A673 (cell line): Measurements from ENCODE around the gene TBX21. TPM values are rescaled to one million over a fixed set of nuclear protein-coding genes. Genes with fewer than 3 reads are reported as not detected.

Experiments
- BruUV-seq: library from RNA; stranded (reverse); fragments of 400-500 nt; replicated peaks from 2 replicates; lab custom pipeline; 2021; lab: Mats Ljungman, UMichigan
- CTCF ChIA-PET: fragments of 300-600 bp; sonication (Branson Sonifier 250); formaldehyde crosslinking; loops from one replicate; lab custom pipeline; 2022; ENCODE audit warnings: antibody characterized with exemption; lab: Charles Lee
- POLR2A ChIA-PET: fragments of 300-600 bp; sonication (Branson Sonifier 250); formaldehyde crosslinking; loops from one replicate; lab custom pipeline; 2022; ENCODE audit warnings: antibody characterized with exemption; ENCODE audit not compliant: low non-redundant PET; lab: Charles Lee
- DNase-seq: peaks from one replicate; pipeline ENCODE4 v3.0.0-alpha.2; 2015; ENCODE audit warnings: low spot score
- H3K27ac ChIP-seq: fragments of 200-600 bp; sonication (generic); 2 replicates; pipeline ENCODE4 v1.5.1; 2016; ENCODE audit warnings: mixed run types, low read depth, mild to moderate bottlenecking, mixed read lengths, antibody characterized with exemption, low read length; ENCODE audit not compliant: poor library complexity, severe bottlenecking
- H3K27me3 ChIP-seq: fragments of 200-600 bp; sonication (generic); replicated peaks from 2 replicates; pipeline ENCODE4 v1.6.1; 2017; ENCODE audit warnings: mixed run types, low read depth, mild to moderate bottlenecking, mixed read lengths, antibody characterized with exemption, low read length; ENCODE audit not compliant: insufficient read depth, poor library complexity
- H3K36me3 ChIP-seq: fragments of 200-600 bp; sonication (generic); 2 replicates; pipeline ENCODE4 v1.6.1; 2016; ENCODE audit warnings: mixed run types, mild to moderate bottlenecking, mixed read lengths, antibody characterized with exemption, low read length; ENCODE audit not compliant: insufficient read depth, poor library complexity, severe bottlenecking
- H3K4me1 ChIP-seq: fragments of 200-600 bp; sonication (generic); 2 replicates; pipeline ENCODE4 v1.6.1; 2017; ENCODE audit warnings: mixed run types, mild to moderate bottlenecking, mixed read lengths, antibody characterized with exemption, low read length; ENCODE audit not compliant: insufficient read depth, poor library complexity, severe bottlenecking
- H3K4me3 ChIP-seq: fragments of 200-600 bp; sonication (generic); 2 replicates; pipeline ENCODE4 v1.5.1; 2016; ENCODE audit warnings: low read depth, mixed run types, mild to moderate bottlenecking, mixed read lengths, low read length; ENCODE audit not compliant: poor library complexity, severe bottlenecking
- H3K9me3 ChIP-seq: fragments of 200-600 bp; sonication (generic); 2 replicates; pipeline ENCODE4 v1.6.1; 2016; ENCODE audit warnings: mixed run types, low read depth, mild to moderate bottlenecking, mixed read lengths, antibody characterized with exemption, low read length; ENCODE audit not compliant: poor library complexity, severe bottlenecking
- CTCF ChIP-seq: fragments of 300-800, 200-600 bp; sonication (generic); conservative IDR thresholded peaks from 2 replicates; pipeline ENCODE4 v1.5.1; 2017; ENCODE audit warnings: low read depth, mild to moderate bottlenecking, antibody characterized with exemption, low read length, moderate library complexity, mixed read lengths
- EZH2 ChIP-seq: fragments of 200-600 bp; sonication (generic); IDR thresholded peaks from 2 replicates; pipeline ENCODE4 v1.6.1; 2017; ENCODE audit warnings: borderline replicate concordance, low read depth, mild to moderate bottlenecking, mixed read lengths, antibody characterized with exemption, low read length; ENCODE audit not compliant: poor library complexity, severe bottlenecking
- intact Hi-C: fragments of 100-400 bp; cut with micrococcal nuclease; formaldehyde crosslinking; loops from one replicate; pipeline ENCODE4 v1.10.0; 2022; ENCODE audit not compliant: unreplicated experiment
- total RNA-seq: library from RNA; stranded (reverse); gene quantifications from 2 replicates; pipeline ENCODE4 v1.2.3, GENCODE V29; 2021

TBX21 gene
- total RNA-seq, 1 experiment from 2014 or later = not detected

GRCh38 chr17:47751471-47751870, 18.4 kb downstream of the TBX21 start:
- TF ChIP-seq CTCF = no peak
- no peak for TF ChIP-seq EZH2
- Histone ChIP-seq H3K36me3 (no peaks in the 10 kb centered on the region), H3K27ac (no peak overlapping the region), H3K4me3 (no peak overlapping the region), H3K4me1 (no peaks in the 10 kb centered on the region), H3K9me3 (no peaks in the 10 kb centered on the region), H3K27me3 (peaks cover 5% of the 10 kb centered on the region)
- no TSS peak for BruUV-seq
- intact Hi-C loops = no loop called here
- CTCF ChIA-PET = interaction anchor here (0.6 kb wide), 1 partner anchor 138 kb away, joined by 6 read pairs; no protein-coding TSS in a partner anchor
- no peak for DNase-seq
- POLR2A ChIA-PET = no interaction called here

GRCh38 chr17:47757386-47757785, 24.4 kb downstream of the TBX21 start:
- Histone ChIP-seq H3K4me1 (no peaks in the 10 kb centered on the region), H3K27me3 (peaks cover 22% of the 10 kb centered on the region), H3K36me3 (no peaks in the 10 kb centered on the region), H3K27ac (no peak overlapping the region), H3K9me3 (no peaks in the 10 kb centered on the region), H3K4me3 (no peak overlapping the region)
- no peak for DNase-seq
- no TSS peak for BruUV-seq
- POLR2A ChIA-PET = no interaction called here
- no peak for TF ChIP-seq CTCF
- TF ChIP-seq EZH2 = no peak
- CTCF ChIA-PET = no interaction called here
- intact Hi-C loops = no loop called here

GRCh38 chr17:47760409-47761140, 27.5 kb downstream of the TBX21 start:
- intact Hi-C loops = no loop called here
- no peak overlapping the region for H3K4me3 ChIP-seq
- ChIA-PET POLR2A (no interaction called here), CTCF (no interaction called here)
- no TSS peak for BruUV-seq
- TF ChIP-seq EZH2 (no peak), CTCF (no peak)
- H3K27ac ChIP-seq = no peak overlapping the region
- no peaks in the 10 kb centered on the region for H3K4me1 ChIP-seq
- DNase-seq = no peak
- H3K36me3 ChIP-seq = no peaks in the 10 kb centered on the region
- no peaks in the 10 kb centered on the region for H3K9me3 ChIP-seq
- H3K27me3 ChIP-seq = peaks cover 22% of the 10 kb centered on the region
